ENCODE data around the gene GMDS.

GMDS gene

GRCh38 chr6:1612974-1613306 is 632.5 kb downstream of the GMDS start:
- DNase-seq (ENCODE audit: low read depth): no peak

GRCh38 chr6:1612299-1612973 is 633.0 kb downstream of the GMDS start:
- no peak for DNase-seq (ENCODE audit: low read depth)

- DNase-seq (ENCODE audit: low read depth): no peak
Measured at GRCh38 chr6:1611572-1612298, 633.7 kb downstream of the GMDS start.

DNA sequence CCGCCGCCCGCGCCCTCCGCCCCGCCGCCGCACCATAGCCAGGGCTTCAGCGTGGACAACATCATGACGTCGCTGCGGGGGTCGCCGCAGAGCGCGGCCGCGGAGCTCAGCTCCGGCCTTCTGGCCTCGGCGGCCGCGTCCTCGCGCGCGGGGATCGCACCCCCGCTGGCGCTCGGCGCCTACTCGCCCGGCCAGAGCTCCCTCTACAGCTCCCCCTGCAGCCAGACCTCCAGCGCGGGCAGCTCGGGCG is 634.2 kb downstream of the GMDS start:
- no peak for DNase-seq (ENCODE audit: low read depth)

DNA sequence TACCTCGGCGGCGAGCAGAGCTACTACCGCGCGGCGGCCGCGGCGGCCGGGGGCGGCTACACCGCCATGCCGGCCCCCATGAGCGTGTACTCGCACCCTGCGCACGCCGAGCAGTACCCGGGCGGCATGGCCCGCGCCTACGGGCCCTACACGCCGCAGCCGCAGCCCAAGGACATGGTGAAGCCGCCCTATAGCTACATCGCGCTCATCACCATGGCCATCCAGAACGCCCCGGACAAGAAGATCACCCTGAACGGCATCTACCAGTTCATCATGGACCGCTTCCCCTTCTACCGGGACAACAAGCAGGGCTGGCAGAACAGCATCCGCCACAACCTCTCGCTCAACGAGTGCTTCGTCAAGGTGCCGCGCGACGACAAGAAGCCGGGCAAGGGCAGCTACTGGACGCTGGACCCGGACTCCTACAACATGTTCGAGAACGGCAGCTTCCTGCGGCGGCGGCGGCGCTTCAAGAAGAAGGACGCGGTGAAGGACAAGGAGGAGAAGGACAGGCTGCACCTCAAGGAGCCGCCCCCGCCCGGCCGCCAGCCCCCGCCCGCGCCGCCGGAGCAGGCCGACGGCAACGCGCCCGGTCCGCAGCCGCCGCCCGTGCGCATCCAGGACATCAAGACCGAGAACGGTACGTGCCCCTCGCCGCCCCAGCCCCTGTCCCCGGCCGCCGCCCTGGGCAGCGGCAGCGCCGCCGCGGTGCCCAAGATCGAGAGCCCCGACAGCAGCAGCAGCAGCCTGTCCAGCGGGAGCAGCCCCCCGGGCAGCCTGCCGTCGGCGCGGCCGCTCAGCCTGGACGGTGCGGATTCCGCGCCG is 634.7 kb downstream of the GMDS start:
- no peak for DNase-seq (ENCODE audit: low read depth)

GRCh38 chr6:1609648-1610496 is 635.5 kb downstream of the GMDS start, which contains the start of gene FOXC1:
Gene FOXC1, plus strand, starts transcription at chr6:1609915. Its CDS starts 531 bp downstream, at chr6:1610446.
- peak; percentile 70 for DNase-seq (ENCODE audit: low read depth)

DNA sequence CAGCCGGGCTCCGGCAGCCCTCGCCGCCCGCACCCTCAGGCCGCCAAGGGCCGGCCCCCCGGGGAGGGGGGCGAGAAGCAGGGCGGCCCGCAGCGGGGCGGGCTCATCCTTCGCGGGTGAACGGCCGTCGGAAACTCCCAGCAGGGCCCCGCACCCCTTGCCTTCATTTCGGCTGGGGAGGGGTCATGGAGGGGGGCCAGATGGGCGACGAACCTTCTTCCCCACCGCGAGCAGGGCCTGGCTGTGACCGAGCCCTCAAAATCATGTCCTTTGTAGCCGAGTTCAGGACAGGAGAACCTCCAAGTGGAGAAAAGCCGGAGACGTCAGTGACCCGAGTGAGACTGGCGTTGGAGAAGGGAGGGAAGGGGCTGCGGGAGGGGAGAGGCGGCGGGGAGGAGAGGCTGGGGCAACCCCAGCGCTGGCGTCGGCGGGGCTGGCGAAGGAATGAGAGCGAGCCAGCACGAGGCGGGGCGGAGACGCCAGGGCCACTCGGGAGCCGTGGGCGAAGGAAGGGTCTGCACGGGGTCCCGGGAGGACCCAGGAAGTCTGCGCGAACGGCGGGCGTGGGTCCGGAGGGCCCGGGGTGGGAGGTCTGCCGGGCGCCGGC is 636.3 kb downstream of the GMDS start:
- no peak for DNase-seq (ENCODE audit: low read depth)

GRCh38 chr6:1608222-1609040 is 637.0 kb downstream of the GMDS start:
- no peak for DNase-seq (ENCODE audit: low read depth)

- no peak for DNase-seq (ENCODE audit: low read depth)
Measured at GRCh38 chr6:1607516-1608221, 637.7 kb downstream of the GMDS start.

- DNase-seq (ENCODE audit: low read depth): no peak
Measured at GRCh38 chr6:1606780-1607515, 638.5 kb downstream of the GMDS start.

- no peak for DNase-seq (ENCODE audit: low read depth)
Measured at GRCh38 chr6:1605893-1606779, 639.3 kb downstream of the GMDS start.

DNA sequence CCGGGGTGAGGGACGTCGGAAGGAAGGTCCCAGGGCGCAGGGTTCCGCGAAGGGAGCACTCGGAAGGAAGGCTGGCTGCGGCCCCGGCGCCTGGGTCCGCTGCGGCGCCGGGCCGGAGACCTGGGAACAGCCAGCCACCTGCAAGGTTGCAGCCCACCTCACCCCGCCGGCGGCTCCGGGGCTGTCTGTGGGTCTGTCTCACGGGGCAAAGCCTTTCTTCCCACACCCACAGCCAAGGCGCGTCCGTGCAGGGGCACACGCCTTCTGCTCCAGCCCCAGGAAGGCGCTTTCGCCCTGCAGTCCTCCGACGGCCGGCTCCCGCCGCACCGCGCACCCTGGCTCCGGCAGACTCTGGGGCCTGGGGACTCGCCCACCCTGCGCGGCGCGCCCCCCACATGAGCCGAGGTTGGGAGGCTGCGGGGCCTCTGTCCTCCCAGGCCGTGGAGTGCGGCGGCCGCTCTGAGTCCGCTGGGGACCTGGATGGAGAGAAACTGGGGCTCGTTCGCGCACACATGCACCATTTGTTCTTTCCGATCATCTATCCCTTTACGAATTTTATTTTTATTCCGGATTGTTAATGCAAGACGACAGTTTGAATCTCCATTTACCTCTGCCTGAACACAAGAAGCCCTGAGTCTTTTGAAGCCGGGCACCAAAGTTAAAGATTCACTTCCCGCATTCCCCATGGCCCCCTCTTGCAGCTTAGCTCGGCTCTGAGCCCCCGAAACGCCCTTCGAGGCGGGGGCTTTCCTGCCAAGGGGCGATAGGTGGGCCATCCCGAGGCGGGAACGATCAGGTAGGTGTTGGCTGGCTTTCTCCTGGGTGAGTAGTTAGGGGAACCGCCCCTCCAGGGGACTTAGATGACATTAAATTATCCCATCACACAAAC is 640.2 kb downstream of the GMDS start:
- no peak for DNase-seq (ENCODE audit: low read depth)

DNA sequence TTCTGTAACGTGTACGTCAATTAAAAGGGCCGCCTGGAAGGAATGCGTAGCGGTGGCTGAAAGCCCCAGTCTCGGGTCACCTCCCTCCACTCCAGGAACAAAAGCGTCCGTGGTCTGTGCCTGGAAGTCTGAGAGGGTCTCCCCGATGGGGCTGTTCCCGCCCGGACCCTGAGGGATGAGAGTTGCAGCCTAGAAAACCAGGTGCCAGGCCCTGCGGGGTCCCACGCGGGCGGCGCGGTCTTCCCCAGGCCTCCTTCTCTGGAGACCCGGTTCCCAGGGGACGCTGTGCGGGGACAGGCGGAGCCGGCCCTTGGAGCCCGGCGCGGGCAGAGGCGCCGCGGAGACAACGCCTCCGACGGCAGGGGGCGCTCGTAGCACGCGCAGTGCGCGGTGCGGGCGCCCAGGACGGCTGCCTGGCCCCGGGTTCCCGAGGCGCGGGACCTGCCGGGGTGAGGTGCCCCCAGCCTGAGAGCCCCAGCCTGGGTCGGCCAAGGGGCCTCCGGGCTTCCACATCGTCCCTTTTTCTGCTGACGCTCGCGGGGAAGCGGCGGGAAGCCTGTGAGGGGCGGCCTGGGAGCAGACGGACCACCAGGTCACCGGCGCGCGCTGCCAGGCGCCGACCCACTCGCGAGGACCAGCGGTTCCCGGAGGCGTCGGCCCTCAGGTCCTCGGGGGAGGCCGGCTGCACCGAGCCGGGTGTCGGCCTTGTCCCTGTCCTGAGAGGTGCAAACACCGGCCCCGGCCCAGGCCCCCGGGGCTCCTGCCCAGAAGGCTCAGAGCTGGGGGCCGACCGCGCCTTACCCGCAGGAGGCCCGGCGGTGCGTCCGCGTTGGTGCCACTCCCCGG is 641.0 kb downstream of the GMDS start:
- no peak for DNase-seq (ENCODE audit: low read depth)

GRCh38 chr6:1603708-1604107 is 641.7 kb downstream of the GMDS start:
- DNase-seq (ENCODE audit: low read depth): no peak

DNA sequence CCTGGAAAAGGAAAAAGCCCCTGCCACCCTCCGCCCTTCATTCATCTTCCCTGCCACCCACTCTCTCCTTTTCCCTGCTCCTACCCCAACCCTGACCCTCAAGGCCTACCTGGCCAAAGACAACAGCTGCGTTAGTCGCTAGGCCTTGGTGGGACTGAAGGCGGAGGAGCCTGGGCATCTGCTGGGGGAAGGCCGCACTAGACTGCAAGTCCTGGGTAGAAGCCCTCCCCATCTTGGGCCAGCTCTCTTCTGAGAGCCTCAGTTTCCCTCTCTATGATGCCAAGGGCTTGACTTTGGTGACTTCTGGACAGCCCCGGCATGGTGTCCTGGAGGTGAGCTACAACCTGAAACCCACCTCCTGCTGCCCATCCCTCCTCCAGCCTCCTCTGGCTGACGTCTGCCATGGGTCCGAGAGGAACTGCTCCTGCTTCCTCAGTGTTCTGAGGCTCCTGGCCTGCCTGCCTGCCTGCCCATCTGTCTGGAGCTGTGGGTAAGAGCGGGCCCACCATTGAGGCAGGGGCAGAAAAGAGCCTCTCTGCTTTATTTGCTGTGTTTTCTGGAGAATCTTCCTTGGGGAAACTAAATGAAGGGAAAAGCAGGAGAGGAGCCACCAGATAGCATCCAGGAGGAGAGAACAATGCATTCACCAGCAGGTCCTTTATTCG is 643.2 kb downstream of the GMDS start:
- no peak for DNase-seq (ENCODE audit: low read depth)
